Mucosa of gallbladder (tissue), 1 donor: ENCODE data around the gene MYL12B. TPM values are rescaled to one million over a fixed set of nuclear protein-coding genes. Genes with fewer than 3 reads are reported as not detected.
"Not testable (repeated sequence)": the region's sequence is repeated elsewhere in the genome, so short reads cannot be mapped to it uniquely, and the experiment has no call there.

Experiments
- DNase-seq: peaks from one replicate; pipeline ENCODE4 v3.0.0-alpha.2; 2020; ENCODE audit warnings: low spot score
- total RNA-seq: library from RNA; stranded (reverse); gene quantifications from one replicate; pipeline ENCODE4 v1.2.1, GENCODE V29; 2021
- donor health status: DM: no; HTN: no; CAD: no.

Gene MYL12B
- total RNA-seq, 1 donor from 2014 or later, result 342 TPM

DNA sequence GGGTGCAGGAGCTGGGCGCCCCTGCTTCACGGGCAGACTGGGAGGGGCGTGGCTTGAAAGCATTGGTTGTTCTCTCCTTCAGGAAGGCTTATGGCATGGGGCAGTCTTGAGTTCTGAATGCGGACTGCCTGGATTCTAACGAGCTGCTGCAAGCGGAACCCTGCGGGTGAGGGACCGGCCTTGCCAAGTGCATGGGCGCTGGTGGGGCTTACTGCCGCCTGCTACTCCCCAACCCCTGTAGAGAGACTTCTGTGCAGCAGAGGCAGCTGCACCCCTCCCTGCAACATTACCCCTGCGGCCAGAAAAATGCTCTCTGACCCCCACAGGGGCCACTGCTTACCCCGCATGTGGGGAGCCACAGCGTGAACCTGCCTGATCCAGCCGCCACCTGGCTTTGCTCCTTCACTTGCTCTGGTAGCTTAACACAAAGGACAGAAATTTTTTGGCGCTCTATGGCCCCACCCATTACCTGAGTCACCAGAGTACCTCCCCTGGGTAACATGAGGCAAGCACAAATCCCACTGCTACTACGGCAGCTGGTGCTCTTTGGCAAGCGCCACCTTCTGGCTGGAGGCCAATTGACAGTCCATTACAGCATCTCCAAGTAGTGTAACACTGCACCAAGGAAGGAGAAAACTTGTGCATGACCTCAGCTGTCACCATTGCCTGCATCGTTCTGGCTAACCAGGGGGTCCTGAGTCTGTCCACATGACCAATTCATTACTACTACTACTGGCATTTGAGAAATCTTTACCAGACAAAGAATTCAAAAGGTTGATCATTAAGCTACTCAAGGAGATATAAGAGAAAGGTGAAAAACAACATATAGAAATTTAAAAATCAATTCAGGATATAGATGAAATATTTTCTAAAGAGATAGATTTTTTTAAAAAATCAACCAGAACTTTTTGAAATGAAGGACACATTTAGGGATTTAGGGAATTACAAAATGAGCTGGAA, 35.4 kb downstream of the MYL12B start:
- DNase-seq, result peak; percentile 94

DNA sequence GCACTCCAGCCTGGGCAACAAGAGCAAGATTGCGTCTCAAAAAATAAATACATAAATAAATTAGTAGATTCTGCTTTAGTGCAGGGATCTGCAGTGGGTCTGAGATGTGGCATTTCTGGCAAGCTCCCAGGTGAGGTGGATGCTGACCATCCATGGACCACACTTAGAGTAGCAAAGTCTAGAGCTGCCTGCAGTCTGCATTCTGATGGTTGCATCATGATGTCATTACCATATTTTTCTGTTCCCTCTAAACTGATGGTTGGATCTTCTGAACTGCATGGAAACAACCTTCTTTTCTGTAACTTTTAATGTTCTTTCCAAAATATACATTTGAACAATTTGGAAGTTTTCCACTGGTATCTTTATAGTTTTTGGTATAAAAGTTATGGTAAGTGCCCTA, 42.9 kb downstream of the MYL12B start:
- no peak for DNase-seq

DNA sequence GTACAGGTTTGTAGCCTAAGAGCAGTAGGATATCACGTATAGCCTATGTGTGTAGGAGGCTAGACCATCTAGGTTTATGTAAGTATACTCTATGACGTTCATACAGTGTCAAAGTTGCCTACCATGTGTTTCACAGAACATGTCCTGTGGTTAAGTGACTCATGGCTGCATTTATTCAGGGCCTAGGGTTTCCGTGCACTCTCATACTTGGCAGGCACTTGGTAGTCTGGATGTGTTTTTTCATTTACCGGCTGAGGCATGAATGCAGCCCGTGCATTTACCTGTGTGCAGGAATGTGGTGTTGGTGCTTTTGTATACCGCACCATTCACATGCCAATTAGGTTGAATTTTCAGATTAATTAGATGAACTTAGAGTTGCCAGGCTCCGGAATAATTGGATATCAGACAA, 43.4 kb downstream of the MYL12B start:
- no peak for DNase-seq

DNA sequence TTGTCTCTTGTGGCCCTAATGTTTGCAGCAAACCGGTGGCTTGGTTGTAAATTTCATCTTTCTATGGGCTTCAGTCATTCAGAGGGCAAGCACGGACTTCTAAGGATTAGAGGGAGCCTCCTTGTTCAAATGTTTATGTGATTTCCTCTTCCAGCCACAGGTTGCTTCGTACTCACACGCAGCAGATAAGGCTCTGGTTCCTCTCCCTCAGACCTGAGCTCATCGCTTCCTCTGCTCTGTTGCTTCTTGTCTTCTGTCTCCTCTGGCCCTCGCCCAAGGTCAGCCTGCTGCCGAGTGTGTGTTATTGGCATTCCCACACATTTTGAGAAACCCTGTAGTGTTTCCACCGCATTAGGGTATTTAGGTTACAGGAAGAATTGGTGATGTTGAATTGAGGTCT, 44.0 kb downstream of the MYL12B start:
- DNase-seq, result no peak

DNA sequence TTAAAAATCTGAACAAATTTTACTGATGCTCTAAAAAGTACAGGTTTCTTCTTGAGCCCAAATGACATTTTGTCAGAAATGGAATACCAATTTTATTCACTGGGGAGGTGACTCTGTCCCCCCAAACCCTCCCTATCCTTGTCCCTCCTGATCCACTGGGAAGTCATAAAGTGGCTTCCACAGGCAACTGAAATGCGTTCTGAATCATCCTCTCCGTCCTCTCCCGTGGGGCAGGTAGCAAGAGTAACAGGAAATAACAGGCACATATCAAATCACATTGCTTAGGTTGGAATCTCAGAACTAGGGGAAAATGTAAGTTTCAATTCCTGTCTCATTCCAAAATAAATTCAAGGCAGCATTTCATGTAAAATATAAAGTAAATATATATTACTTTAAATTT, 44.5 kb downstream of the MYL12B start:
- no peak for DNase-seq

DNA sequence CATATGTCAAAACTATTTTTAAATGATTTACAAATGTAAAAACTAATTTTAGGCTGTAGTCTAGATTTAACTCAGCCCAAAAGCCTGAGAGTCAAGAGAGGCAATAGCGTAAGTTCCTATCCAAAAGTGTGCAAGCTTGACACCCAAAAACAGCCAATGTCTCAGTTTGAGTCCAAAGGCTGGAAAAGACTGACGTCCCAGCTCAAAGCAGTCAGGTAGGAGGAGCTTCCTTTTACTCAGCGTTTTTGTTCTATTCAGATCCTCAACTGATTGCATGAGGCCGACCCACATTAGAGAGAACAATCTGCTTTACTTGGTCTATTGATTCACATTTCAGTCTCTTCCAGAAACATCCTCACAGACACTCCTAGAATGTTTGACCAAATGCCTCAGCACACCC, 51.8 kb downstream of the MYL12B start:
- DNase-seq, result no peak

DNA sequence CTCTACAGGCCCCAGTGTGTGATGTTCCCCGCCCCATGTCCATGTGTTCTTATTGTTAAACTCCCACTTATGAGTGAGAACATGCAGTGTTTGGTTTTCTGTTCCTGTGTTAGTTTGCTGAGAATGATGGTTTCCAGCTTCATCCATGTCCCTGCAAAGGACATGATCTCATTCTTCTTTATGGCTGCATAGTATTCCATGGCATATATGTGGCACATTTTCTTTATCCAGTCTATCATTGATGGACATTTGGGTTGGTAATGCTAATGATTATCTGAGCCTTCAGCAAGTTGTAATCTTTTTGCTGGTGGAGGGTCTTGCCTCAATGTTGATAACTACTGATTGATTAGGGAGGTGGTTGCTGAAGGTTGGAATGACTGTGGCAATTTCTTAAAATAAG, 53.4 kb downstream of the MYL12B start:
- not testable (repeated sequence) for DNase-seq

DNA sequence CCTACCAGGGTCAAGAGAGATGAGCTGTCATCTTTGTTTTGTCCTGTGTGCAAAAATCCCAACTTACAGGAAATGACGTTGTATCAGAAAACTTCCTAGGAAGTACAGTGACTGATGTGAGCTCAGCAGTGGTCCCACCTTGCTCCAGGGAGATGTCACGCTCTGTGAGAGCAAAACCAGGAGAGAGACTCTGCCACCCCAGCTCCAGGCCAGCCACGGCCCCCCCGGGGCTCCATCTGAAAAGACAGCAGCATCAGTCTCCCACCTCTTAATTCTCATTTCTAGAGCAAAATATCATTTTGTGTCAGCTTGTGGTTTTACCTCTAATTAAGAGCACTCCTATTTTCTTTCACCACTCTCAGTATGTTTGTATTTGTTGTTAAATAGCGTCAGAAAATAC, 57.5 kb downstream of the MYL12B start:
- DNase-seq, result no peak

DNA sequence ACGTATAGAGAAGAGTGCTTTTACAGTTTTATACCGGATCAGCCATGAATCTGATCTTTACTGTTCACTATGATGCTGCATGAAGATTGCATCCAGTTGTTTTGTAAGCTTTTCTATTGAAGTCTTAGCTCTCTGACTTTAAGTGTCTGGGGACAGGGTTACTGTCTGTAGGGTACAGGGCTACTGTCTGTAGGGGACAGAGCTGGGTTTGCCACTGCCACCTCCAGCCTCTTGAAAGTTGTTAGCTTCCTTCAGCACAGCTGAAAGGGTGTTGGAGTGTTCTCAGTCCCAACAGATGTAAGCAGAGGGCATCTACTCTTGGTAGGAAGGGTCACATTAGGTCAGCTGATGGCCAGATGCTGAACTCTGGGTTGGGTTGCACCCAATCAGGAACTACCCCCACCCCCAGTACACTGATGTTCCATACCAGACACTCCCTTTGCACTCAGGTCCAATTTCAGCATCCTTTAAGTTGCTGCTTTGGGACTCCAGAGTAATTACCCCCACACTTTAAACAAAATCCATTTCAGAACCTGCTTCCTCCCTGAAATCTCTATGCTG, 58.0 kb downstream of the MYL12B start:
- no peak for DNase-seq

DNA sequence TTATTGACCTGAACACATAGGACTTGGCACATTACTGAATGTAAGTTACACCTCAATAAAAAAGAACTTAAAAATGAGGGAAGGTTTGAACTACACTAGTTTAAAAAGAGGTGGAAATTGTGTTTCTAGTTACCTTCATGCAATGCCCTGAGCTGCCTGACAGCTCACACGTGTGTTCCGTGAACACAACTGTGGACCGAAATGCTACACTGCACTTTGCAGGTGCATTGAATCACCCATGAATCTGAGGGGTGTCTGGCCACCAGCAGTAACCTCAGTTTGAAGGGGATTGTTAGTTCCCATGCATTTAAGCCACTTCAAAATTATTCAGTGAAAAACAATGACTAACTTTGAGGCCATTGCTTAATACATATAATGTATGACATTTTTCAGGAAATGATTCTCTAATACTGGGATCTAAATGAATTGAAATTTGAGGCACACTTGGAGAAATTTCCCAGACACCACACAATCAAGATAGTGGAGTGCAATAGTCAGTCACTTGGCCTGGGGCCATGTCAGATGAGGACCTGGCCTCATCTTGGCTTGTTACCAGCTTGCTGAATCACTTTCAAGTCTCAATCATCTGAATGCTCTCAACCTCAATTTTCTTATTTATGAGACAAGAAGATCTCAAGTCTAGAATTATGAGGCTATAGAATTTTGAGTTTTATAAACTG, 59.3 kb downstream of the MYL12B start:
- DNase-seq, result peak; percentile 65

DNA sequence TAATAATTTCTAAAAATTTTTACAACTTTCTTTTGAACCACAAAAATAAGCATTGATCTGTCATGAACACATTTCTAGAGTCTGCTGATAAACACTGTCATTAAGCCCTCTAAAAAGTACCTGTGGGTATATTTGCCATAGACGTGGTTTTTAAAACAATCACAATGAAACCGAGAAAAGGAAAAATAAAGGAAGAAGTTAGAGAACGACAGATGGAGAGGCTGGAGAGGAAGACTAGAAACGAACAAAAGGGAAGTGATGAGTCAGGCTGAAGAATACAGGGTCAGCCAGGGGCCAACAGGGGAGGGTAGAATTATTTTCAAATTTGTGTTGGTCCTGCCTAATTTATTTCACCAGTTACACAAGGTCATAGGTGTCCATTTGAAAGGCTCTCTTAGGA, 62.0 kb downstream of the MYL12B start:
- DNase-seq, result no peak

Other genes with a start within 250 kb of the MYL12B start
- 190 TPM for gene LPIN2, start 249.0 kb upstream of the MYL12B start, total RNA-seq
- 138 TPM for gene MYOM1, start 42.2 kb upstream of the MYL12B start, total RNA-seq
- gene MYL12A, start 14.3 kb upstream of the MYL12B start, total RNA-seq, result 369 TPM
- 82.0 TPM for gene TGIF1, start 188.0 kb downstream of the MYL12B start, total RNA-seq